Activated CD4-positive, alpha-beta T cell treated with anti-CD3 and anti-CD28 coated beads, Interleukin-2, amount 50 U/mL, for 48 hours (primary cell): ENCODE data around the gene BAK1.
"Not testable (repeated sequence)": the region's sequence is repeated elsewhere in the genome, so short reads cannot be mapped to it uniquely, and the experiment has no call there.

Experiments
- DNase-seq, 2 experiments: peaks; one replicate each; pipeline ENCODE4 v3.0.0-alpha.2; 2020

The BAK1 gene

GRCh38 chr6:33585403-33586107 is 5.5 kb upstream of the BAK1 start:
- peak; percentile 92 to 94 for DNase-seq

- peak in 1 of 2 experiments; percentile 23 for DNase-seq
These were observed 4.8 kb upstream of the BAK1 start for GRCh38 chr6:33584700-33585402.

GRCh38 chr6:33583591-33584155 is 3.6 kb upstream of the BAK1 start:
- peak; percentile 21 to 44 for DNase-seq

GRCh38 chr6:33581186-33581585 is 1.1 kb upstream of the BAK1 start:
- DNase-seq, result no peak

- DNase-seq, result peak; percentile 40 to 56
These were observed 1.5 kb downstream of the BAK1 start for GRCh38 chr6:33578588-33579011.

GRCh38 chr6:33578164-33578563 is 1.9 kb downstream of the BAK1 start:
- DNase-seq, result peak; percentile 19 to 37

- DNase-seq, result no peak
These were observed 2.4 kb downstream of the BAK1 start for GRCh38 chr6:33577718-33578117.

- peak; percentile 67 to 73 for DNase-seq
These were observed 3.0 kb downstream of the BAK1 start for GRCh38 chr6:33577106-33577535.

- DNase-seq, result no peak
These were observed 3.4 kb downstream of the BAK1 start for GRCh38 chr6:33576668-33577067.

- no peak for DNase-seq
These were observed 4.9 kb downstream of the BAK1 start for GRCh38 chr6:33575211-33575610.

- no peak for DNase-seq
These were observed 8.3 kb downstream of the BAK1 start for GRCh38 chr6:33571637-33572316.

GRCh38 chr6:33570806-33571636 is 9.1 kb downstream of the BAK1 start:
- DNase-seq, result peak; percentile 92 to 94

- no peak for DNase-seq
These were observed 11.1 kb downstream of the BAK1 start for GRCh38 chr6:33568826-33569570.

- DNase-seq, result no peak
These were observed 12.2 kb downstream of the BAK1 start for GRCh38 chr6:33567836-33568235.

GRCh38 chr6:33566182-33567084 is 13.6 kb downstream of the BAK1 start:
- DNase-seq, result no peak

- DNase-seq, result no peak
These were observed 21.3 kb downstream of the BAK1 start for GRCh38 chr6:33558801-33559200.

GRCh38 chr6:33557376-33557775 is 22.7 kb downstream of the BAK1 start:
- DNase-seq, result no peak

- DNase-seq, result not testable (repeated sequence)
These were observed 27.2 kb downstream of the BAK1 start for GRCh38 chr6:33552883-33553282.

GRCh38 chr6:33552252-33552651 is 27.8 kb downstream of the BAK1 start:
- no peak for DNase-seq

GRCh38 chr6:33551538-33551937 is 28.5 kb downstream of the BAK1 start:
- no peak for DNase-seq

- DNase-seq, result no peak
These were observed 30.2 kb downstream of the BAK1 start for GRCh38 chr6:33549896-33550295.
